AG09319 (cell line): ENCODE results near the gene SIGLEC1.

Source experiments
- DNase-seq: peaks from one replicate; pipeline ENCODE4 v3.0.0-alpha.2; 2010; ENCODE audit warnings: low read depth; ENCODE audit errors: extremely low read depth
- TF ChIP-seq, protein P1 (sequence below): IDR thresholded peaks from 2 replicates; pipeline ENCODE4 v1.5.1; 2011; ENCODE audit warnings: low read depth, mild to moderate bottlenecking, inconsistent platforms, low read length, moderate library complexity

SIGLEC1 gene

DNA sequence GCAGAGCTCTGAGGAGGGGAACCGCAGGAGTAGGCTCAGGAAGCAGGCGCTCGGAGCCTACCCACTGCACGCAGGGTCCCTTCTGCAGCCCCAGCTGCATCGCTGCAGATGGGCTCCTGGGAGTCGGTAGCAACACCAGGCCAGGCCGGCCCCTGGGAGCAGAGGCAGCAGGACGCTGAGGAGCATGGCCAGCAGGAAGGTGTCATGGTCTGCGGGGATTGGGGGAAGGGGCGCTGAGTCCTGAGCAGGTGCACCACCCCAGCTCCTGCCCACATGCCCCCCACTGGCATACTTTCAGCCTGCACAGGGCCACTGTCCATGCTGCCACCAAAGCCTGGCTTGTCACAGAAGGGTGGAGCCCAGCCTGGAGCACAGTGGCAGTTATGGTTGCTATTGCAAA is 41.5 kb downstream of the SIGLEC1 start:
- no peak for DNase-seq
- TF ChIP-seq, protein P1, sequence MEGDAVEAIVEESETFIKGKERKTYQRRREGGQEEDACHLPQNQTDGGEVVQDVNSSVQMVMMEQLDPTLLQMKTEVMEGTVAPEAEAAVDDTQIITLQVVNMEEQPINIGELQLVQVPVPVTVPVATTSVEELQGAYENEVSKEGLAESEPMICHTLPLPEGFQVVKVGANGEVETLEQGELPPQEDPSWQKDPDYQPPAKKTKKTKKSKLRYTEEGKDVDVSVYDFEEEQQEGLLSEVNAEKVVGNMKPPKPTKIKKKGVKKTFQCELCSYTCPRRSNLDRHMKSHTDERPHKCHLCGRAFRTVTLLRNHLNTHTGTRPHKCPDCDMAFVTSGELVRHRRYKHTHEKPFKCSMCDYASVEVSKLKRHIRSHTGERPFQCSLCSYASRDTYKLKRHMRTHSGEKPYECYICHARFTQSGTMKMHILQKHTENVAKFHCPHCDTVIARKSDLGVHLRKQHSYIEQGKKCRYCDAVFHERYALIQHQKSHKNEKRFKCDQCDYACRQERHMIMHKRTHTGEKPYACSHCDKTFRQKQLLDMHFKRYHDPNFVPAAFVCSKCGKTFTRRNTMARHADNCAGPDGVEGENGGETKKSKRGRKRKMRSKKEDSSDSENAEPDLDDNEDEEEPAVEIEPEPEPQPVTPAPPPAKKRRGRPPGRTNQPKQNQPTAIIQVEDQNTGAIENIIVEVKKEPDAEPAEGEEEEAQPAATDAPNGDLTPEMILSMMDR, result no peak

DNA sequence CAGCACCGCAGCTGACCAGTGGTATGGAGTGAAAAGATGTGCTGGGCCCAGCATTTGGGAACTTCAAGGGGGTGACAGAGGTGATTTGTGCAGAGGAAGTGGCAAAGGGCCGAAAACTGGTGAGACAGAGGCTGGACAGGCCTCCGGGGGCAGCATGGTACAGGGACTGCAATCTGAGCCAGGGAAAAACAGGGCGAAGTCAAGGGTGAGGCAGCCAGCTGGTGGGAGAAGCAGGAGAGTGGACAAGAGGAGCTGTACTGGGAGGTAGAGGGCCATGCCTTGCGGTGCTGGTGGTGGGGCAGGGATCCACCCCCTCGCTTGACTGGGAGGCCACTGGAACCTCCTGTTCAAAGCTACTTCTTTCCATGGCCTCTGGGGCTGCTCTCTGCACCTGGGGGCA is 41.9 kb downstream of the SIGLEC1 start:
- TF ChIP-seq, protein P1, result peak; percentile 2
- no peak for DNase-seq

DNA sequence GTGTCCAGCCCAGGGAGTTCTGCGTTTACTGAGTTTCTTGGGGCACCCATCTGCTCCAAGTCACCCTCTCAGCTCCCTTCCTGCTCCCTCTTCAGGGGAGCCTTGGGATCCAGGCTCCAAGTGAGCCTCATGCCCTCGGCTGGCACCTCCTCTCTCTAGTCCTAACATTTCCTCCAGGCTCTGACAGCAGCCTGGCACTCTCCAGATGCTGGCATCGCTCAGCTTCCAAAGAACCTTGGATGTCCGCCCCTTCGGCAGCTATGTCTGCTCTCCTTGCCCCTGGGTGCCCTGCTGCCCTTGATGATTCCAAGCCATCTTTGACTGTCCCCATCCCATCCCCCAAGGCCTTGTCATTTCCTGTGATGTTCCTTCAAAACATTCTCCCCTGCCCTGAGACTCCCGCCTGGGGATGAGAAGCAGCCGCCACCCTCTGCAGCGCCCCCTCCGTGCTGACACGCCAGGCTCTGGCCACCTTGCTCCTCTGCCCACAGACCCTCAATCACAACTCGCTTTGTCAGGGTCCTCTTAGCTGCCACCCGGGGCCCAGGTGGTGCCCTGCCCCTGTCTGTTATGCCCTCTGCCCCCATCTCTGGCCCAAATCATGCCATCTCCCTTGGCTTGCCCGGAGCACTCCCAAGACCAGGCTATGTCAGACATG is 42.6 kb downstream of the SIGLEC1 start:
- DNase-seq, result no peak

DNA sequence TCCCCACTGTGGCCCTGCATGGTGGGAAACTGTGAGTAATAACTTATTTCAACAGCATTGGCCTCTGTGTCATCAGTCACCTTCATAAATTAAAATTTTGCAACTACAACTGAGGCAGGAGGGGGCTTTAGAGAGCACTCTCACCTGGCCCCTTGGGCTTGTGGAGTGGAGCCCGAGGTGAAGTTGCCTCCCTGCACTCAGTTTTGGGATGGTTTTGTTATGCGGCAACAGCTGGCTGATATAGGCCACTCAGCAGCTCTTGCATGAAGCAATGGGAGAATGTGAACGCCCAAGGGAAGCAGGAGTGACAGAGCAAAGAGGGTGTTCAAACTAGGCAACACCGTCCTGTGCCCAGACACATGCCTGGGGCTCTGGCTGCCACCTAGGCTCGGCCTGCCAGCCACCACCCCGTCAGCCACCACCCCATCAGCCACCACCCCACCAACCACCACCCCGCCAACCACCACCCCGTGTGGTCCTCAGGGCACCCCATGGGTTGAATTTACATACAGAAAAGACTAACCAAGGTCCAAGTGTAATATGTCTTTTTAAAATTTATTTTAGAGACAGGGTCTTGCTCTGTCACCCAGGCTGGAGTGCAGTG is 44.9 kb downstream of the SIGLEC1 start:
- no peak for DNase-seq
- TF ChIP-seq, protein P1, result no peak

More for the DNA sequence above, 42.6 kb downstream of the SIGLEC1 start:
- TF ChIP-seq, protein P1, result no peak

DNA sequence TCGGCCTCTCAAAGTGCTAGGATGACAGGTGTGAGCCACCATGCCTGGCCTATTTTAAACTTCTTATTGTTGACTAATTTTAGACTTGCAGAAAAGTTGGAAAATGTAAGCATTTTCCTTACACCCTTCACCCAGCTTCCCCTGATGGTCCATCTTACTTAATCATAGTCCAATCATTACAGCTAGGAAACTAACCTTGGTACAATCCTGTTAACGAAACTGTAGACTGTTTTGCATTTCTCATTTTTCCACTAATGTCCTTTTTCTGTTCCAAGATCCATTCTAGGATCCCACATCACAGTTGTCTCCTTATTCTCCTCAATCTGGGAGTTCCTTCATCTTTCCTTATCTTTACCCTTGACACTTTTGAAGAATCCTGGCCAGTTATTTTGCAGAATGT is 48.5 kb downstream of the SIGLEC1 start:
- DNase-seq, result no peak
- TF ChIP-seq, protein P1, result no peak

DNA sequence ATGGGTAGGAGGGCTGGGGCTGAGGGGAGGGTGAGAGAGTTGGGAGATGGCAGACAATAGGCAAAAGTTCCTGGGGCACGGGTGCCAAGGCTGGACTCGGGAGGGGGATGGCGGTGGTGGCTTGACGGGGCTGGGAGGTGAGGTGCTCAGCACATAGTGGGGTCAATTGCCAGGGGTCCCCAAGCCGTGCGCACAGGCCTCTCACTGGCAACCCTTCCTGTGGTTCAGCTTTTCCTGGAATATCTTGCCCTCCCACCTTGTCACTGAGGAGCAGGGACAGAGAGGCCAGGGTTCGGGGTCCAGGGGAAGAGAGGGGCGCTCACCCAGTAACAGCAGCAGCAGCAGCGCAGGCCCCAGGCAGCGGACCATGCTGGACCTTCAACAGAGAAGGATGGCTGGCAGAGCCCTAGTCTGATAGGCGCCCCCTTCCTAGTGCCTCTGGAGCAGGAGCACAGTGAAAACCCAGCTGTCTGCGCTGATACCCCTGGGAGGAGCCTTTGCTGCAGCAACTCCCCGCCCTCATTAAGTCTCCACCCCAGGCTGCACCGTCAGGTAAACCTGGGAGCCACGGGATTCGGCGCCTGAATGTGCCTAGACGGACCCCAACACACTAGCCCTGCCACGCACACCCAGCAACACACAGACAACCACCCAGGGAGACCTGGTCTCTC is 49.2 kb downstream of the SIGLEC1 start, which contains the start of gene GFRA4:
TSS of gene GFRA4 (minus strand) at position 369 of the 671 bp plus-strand sequence. CDS start at position 369, 0 bp downstream.
- TF ChIP-seq, protein P1, result no peak
- DNase-seq, result no peak
